ENCODE measurements around the gene GLYATL1. TPM values are rescaled to one million over a fixed set of nuclear protein-coding genes. Genes with fewer than 3 reads are reported as not detected.

GLYATL1 gene
- total and polyA plus RNA-seq, 2 of the 8 experiments (the other 6 are each of a cell fraction or from before 2014, with no cell fraction given) = 8.6 to 10.7 TPM

DNA sequence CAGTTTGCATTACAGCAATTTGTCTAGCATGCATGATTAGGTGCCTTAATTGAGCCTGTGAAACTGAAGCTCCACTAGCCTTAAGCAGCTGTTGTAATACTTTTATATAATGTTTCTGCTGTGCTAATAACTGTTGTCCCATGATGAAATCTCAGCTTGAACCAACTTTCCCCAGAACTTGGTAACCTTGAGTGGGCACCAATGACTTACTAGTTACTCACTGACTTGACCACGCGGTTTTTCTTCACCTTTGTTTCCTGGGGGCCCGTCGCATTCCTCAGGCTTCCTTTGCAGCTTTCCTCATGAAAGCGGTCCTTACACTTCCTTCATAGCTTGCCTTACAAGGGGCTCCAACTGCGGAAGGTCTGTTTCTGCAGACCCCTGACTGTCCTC is 11.2 kb upstream of the GLYATL1 start:
- 0 out of 2 replicates have a peak overlapping the region, but pooled peaks have one; percentile 18 for H2BK5ac ChIP-seq (ENCODE audit: low read depth, low read length)
- peak overlapping the region; percentile 57 for H3K27ac ChIP-seq (ENCODE audit: low read depth, low read length)
- 17% methylated on average over 6 of the region's 6 CpGs; no CpG with 5 or more reads in 1 of the 2 experiments for WGBS, 2 experiments (ENCODE audit: extremely low coverage in 1 of 2, insufficient coverage in 1 of 2, insufficient read length in 1 of 2, insufficient replicate concordance in 2 of 2, low coverage in 1 of 2, low lambda C conversion rate in 2 of 2, missing lambda C conversion rate in 1 of 2)
- H3K4me1 ChIP-seq (replicated peaks in 1 of 4; ENCODE audit: control insufficient read depth in 3 of 4, insufficient read depth in 4 of 4, low read length in 3 of 4) = peaks cover 2 to 25% (median 11%) of the 10 kb centered on the region in 4 experiments; a peak in 6 of 7 replicates
- no peak overlapping the region for H2AK5ac ChIP-seq (ENCODE audit: low read depth, low read length)
- peak overlapping the region; percentile 95 for H2AFZ ChIP-seq (ENCODE audit: low read length)
- H3K18ac ChIP-seq (ENCODE audit: extremely low read depth, low read length) = 0 out of 2 replicates have a peak overlapping the region, but pooled peaks have one; percentile 72
- H4K8ac ChIP-seq (ENCODE audit: extremely low read depth, insufficient read depth, low read length) = no peak overlapping the region
- no peak overlapping the region for H3K4ac ChIP-seq (replicated peaks; ENCODE audit: insufficient read length, low read depth, low read length)
- no peaks in the 10 kb centered on the region for H3K36me3 ChIP-seq (ENCODE audit: control insufficient read depth in 2 of 4, insufficient read depth in 4 of 4, low read length in 3 of 4)
- H4K20me1 ChIP-seq (replicated peaks in 1 of 2; ENCODE audit: control insufficient read depth in 1 of 2, insufficient read depth in 2 of 2, low read length in 2 of 2) = no peaks in the 10 kb centered on the region
- peak overlapping the region; percentile 30 for H4K5ac ChIP-seq (ENCODE audit: insufficient read length, low read depth, low read length)
- H3K27me3 ChIP-seq (replicated peaks in 1 of 4; ENCODE audit: control insufficient read depth in 3 of 4, extremely low read depth in 1 of 4, insufficient read depth in 3 of 4, low read length in 3 of 4) = no peaks in the 10 kb centered on the region
- no peak overlapping the region for H3K56ac ChIP-seq (replicated peaks; ENCODE audit: insufficient read length, low read depth, low read length)
- 0 out of 2 replicates have a peak overlapping the region, but pooled peaks have one; percentile 5 for H2BK15ac ChIP-seq (ENCODE audit: low read length)
- no peak overlapping the region for H2BK120ac ChIP-seq (replicated peaks; ENCODE audit: low read depth, low read length)
- H3K9me3 ChIP-seq (ENCODE audit: insufficient read depth in 2 of 2, low read depth in 1 of 2, low read length in 1 of 2) = no peaks in the 10 kb centered on the region
- POLR2A ChIA-PET (ENCODE audit: partially characterized antibody) = interaction anchor here (1.4 to 2.8 kb wide), 3 partner anchors 22 to 1149 kb away, joined by 3 to 18 read pairs (median 4); no protein-coding TSS in a partner anchor
- no peaks in the 10 kb centered on the region; a peak in 1 of 4 replicates for H3K79me2 ChIP-seq (ENCODE audit: control insufficient read depth in 1 of 2, insufficient read depth in 2 of 2, low read length in 2 of 2)
- H3K4me3 ChIP-seq (ENCODE audit: extremely low read depth in 1 of 4, insufficient read depth in 2 of 4, low read depth in 3 of 4, low read length in 4 of 4) = peak overlapping the region; percentile 47 to 72 (median 58)
- H3K23me2 ChIP-seq (ENCODE audit: low read depth, low read length) = peaks cover 9% of the 10 kb centered on the region
- CTCF ChIA-PET (ENCODE audit: partially characterized antibody) = interaction anchor here (0.7 to 13.9 kb wide), 14 partner anchors 14 to 997 kb away, joined by 3 to 96 read pairs (median 4); no protein-coding TSS in a partner anchor
- H2BK12ac ChIP-seq (ENCODE audit: low read depth, low read length) = peak overlapping the region; percentile 18; the same call in 1 of the 2 replicates
- peak overlapping the region; percentile 70 for H4K91ac ChIP-seq (replicated peaks; ENCODE audit: insufficient read length, low read length)
- H3K14ac ChIP-seq (ENCODE audit: insufficient read length) = no peak overlapping the region
- peak overlapping the region; percentile 87 to 99 for H3K4me2 ChIP-seq (ENCODE audit: insufficient read depth in 1 of 2, low read depth in 2 of 2, low read length in 2 of 2)
- 0 out of 2 replicates have a peak overlapping the region, but pooled peaks have one; percentile 11 for H2BK20ac ChIP-seq (ENCODE audit: low read length)
- peak overlapping the region in 3 of 4 experiments; percentile 36 to 68 (median 64); a peak in 6 of 7 replicates for H3K9ac ChIP-seq (replicated peaks in 1 of 4; ENCODE audit: extremely low read depth in 1 of 4, low read depth in 3 of 4, low read length in 3 of 4)
- DNase-seq (ENCODE audit: low read depth in 1 of 2, low spot score in 2 of 2) (peak in 1 of 2 experiments; percentile 53), FAIRE-seq (no peak)
- no peaks in the 10 kb centered on the region for H3K79me1 ChIP-seq (ENCODE audit: low read depth, low read length)
- no peak overlapping the region for H3K23ac ChIP-seq (ENCODE audit: insufficient read length)
- TF ChIP-seq GTF2F1 (IDR thresholded peaks at IDR 0.05; ENCODE audit: borderline replicate concordance, low read depth, low read length) = no peak
- TF ChIP-seq CEBPB (IDR thresholded peaks at IDR 0.05; ENCODE audit: low read depth, low read length) = no peak
- TF ChIP-seq POLR2A (IDR thresholded peaks at IDR 0.05; ENCODE audit: control extremely low read depth in 1 of 2, low read depth in 2 of 2, low read length in 2 of 2) = 0 out of 3 replicates have a peak, but pooled peaks of 1 of the 2 experiments have one; percentile 6
- no peak for TF ChIP-seq RFX5 (IDR thresholded peaks at IDR 0.05; ENCODE audit: borderline replicate concordance, low read depth, low read length)
- no peak for TF ChIP-seq JUND (IDR thresholded peaks at IDR 0.05; ENCODE audit: low read length)
- no peak for TF ChIP-seq EZH2 (IDR thresholded peaks at IDR 0.05; ENCODE audit: low read depth, low read length, severe bottlenecking)
- no peak for TF ChIP-seq CBX8 (IDR thresholded peaks at IDR 0.05; ENCODE audit: borderline replicate concordance, low read depth, low read length)
- TF ChIP-seq, protein P1, sequence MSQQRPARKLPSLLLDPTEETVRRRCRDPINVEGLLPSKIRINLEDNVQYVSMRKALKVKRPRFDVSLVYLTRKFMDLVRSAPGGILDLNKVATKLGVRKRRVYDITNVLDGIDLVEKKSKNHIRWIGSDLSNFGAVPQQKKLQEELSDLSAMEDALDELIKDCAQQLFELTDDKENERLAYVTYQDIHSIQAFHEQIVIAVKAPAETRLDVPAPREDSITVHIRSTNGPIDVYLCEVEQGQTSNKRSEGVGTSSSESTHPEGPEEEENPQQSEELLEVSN (IDR thresholded peaks at IDR 0.05) = 0 out of 2 replicates have a peak, but pooled peaks have one; percentile 18
- no peak for TF ChIP-seq SIN3A (conservative IDR thresholded peaks at IDR 0.05 in 1 of 2, IDR thresholded peaks at IDR 0.05 in 1 of 2; ENCODE audit: low read depth in 1 of 2, low read length in 2 of 2)
- TF ChIP-seq, protein P2, sequence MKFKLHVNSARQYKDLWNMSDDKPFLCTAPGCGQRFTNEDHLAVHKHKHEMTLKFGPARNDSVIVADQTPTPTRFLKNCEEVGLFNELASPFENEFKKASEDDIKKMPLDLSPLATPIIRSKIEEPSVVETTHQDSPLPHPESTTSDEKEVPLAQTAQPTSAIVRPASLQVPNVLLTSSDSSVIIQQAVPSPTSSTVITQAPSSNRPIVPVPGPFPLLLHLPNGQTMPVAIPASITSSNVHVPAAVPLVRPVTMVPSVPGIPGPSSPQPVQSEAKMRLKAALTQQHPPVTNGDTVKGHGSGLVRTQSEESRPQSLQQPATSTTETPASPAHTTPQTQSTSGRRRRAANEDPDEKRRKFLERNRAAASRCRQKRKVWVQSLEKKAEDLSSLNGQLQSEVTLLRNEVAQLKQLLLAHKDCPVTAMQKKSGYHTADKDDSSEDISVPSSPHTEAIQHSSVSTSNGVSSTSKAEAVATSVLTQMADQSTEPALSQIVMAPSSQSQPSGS (IDR thresholded peaks at IDR 0.05; ENCODE audit: low read length) = no peak
